PFSK-1 (cell line): ENCODE measurements around the gene BTBD9.

Experiments used
- FOXP2 ChIP-seq: optimal IDR thresholded peaks from 2 replicates; pipeline ENCODE3; 2011; ENCODE audit warnings: borderline replicate concordance, control low read depth, inconsistent platforms; ENCODE audit not compliant: insufficient read depth; ENCODE audit errors: extremely low read length, extremely low read depth
- POLR2AphosphoS5 ChIP-seq: IDR thresholded peaks from 2 replicates; pipeline ENCODE4 v1.6.1; 2012; ENCODE audit warnings: low read depth, mild to moderate bottlenecking, control low read depth, low read length, moderate library complexity
- REST ChIP-seq, 2 experiments: IDR thresholded peaks; 2 replicates each; pipeline versions ENCODE4 v1.6.1 to v1.8.0; 2011 to 2012; ENCODE audit warnings: low read depth in 2 of 2, low read length in 2 of 2, control low read depth in 1 of 2, inconsistent platforms in 1 of 2, mild to moderate bottlenecking in 1 of 2, moderate library complexity in 1 of 2; ENCODE audit not compliant: insufficient read depth in 1 of 2
- SIN3A ChIP-seq: IDR thresholded peaks from 2 replicates; pipeline ENCODE4 v1.6.1; 2012; ENCODE audit warnings: mild to moderate bottlenecking, low read length, moderate library complexity, borderline replicate concordance; ENCODE audit not compliant: insufficient read depth
- TAF1 ChIP-seq: IDR thresholded peaks from 2 replicates; pipeline ENCODE4 v1.6.1; 2012; ENCODE audit warnings: low read length, control low read depth, borderline replicate concordance; ENCODE audit not compliant: insufficient read depth

BTBD9 gene

GRCh38 chr6:38172739-38173410 lies 466.9 kb downstream of the BTBD9 start:
- TF ChIP-seq FOXP2 = no peak
- no peak for TF ChIP-seq SIN3A

DNA sequence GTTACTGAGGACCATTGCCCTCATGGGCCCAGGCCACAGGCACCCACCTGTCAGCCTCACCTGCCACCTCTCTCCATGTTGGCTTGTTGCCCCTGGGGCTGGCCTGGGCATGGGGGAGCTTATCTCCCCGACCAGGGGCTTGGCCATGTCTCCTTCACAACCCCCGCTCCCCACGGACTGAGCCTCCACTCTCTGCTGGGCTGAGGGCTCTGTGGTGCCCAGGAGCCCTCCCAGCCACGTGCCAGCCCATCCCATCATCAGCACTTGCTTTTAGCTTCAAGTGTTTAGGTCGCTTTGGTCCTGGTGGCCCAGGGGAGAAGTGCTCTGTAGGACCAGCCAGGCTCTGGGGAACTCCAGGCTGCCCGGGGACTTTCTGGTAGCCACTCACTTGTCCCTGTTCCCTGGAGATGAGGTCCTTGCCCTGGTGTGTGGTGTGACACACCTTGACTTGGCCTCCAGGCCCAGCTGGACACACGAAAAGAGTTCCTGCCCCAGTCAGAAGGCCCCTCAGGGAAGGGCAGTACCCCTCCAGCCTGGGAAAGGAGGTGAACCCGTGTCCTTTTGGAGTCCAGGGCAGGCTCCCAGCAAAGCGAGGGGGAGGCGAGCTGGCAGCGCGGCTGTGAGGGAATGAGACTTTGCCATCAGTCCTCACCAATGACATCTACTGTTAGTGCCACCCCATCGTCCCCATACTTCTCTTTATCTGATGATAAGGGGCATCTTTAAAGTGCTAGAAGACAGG lies 467.6 kb downstream of the BTBD9 start:
- TF ChIP-seq FOXP2 (no peak), REST (IDR thresholded peaks at IDR 0.05; ENCODE audit: insufficient read depth in 1 of 2, low read depth in 2 of 2, low read length in 2 of 2) (no peak), POLR2AphosphoS5 (no peak), SIN3A (no peak), TAF1 (no peak)

DNA sequence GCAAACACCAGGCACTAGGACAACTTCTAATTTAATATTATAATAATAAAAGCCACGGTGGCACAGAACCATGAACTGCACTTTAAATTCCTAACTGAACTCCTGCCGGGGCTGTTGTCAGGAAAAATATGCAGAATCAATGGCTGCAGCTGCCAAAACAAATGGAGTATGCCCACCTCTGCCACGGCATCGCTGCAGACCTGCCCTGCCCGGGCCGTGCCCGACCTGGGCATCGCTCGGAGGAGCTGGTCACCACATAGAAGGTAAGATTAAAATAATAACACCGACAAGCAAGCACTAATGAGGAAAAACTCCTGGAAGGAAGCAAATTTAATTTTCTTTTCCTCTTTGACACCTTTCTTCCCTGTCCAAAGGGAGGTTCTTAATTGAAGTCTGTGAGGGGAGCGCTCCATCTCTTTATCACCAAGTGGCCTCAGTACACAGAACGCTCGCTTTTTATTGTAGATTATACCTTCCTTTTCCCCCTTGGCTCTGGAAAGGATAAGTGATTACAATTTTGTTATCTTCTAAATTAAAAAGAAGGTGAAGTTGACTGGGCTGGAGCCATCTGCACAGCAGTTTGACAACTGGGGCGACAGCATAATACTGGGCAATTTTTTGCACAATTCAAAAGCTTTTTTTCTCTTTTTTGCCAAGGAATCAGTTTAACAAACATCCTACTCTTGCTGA lies 468.9 kb downstream of the BTBD9 start:
- no peak for TF ChIP-seq SIN3A
- TF ChIP-seq POLR2AphosphoS5 = no peak
- no peak for TF ChIP-seq FOXP2
- no peak for TF ChIP-seq REST (IDR thresholded peaks at IDR 0.05; ENCODE audit: insufficient read depth in 1 of 2, low read depth in 2 of 2, low read length in 2 of 2)
- TF ChIP-seq TAF1 = no peak

DNA sequence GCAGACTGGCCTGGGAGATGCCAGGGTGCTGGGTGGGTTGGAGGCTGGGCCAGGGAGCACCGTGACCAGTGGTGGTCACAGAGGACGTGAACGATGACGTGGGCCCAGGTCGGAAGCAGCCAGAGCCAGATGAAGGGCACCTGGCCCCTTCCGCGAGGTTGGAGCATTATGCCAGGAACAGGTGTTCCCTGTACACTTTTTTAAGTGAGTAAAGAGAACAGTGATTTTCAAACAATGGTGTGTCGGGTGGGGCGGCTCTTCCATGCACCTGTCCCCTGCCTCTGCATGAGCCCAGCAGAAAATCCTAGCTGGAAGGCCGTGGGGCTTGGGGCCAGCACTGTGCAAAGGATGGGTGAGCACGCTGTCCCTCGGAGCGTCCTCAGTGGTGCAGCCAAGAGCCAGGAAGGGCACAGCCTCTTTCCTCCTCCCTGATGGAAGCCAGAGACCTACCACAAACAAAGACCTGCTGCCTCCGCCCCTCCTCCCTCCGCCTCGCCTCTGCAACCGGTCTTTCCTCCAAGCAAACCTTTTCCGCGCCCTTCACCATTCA lies 469.7 kb downstream of the BTBD9 start:
- TF ChIP-seq TAF1 (no peak), POLR2AphosphoS5 (no peak), SIN3A (no peak), REST (IDR thresholded peaks at IDR 0.05; ENCODE audit: insufficient read depth in 1 of 2, low read depth in 2 of 2, low read length in 2 of 2) (no peak), FOXP2 (no peak)

- TF ChIP-seq SIN3A = no peak
- TF ChIP-seq TAF1 = no peak
- no peak for TF ChIP-seq POLR2AphosphoS5
- TF ChIP-seq REST (IDR thresholded peaks at IDR 0.05; ENCODE audit: insufficient read depth in 1 of 2, low read depth in 2 of 2, low read length in 2 of 2) = no peak
- no peak for TF ChIP-seq FOXP2
These were observed 470.3 kb downstream of the BTBD9 start for GRCh38 chr6:38169221-38169976.
